ENCODE measurements around the gene FSIP2.

- TF ChIP-seq POLR2A (IDR thresholded peaks at IDR 0.05) (no peak), CTCF (IDR thresholded peaks at IDR 0.05) (no peak), EP300 (IDR thresholded peaks at IDR 0.05) (no peak)
These were observed 3.9 kb upstream of the FSIP2 start for GRCh38 chr2:185734658-185735057.
